Measurements from ENCODE around the gene C3orf52.

The C3orf52 gene

DNA sequence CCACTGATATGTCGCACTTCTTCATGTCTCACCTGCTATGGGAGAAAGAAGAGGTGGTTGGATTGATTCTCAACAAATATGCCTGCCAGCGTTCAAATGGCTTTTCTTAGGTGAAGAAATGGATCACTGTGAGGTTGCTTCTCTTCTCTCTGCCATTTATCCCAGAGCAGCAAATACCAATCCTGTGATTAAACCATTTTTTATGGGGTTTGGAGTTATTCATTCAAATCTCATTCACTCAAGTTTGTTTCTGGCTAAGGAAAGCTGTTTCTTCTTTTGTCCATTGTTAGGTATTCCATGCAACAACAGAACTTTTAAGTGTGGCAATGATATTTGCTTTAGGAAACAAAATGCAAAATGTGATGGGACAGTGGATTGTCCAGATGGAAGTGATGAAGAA, 12.2 kb upstream of the C3orf52 start:
- H3K4me3 ChIP-seq (ENCODE audit: low read length), result no peak overlapping the region
- TF ChIP-seq CTCF (conservative IDR thresholded peaks at IDR 0.05; ENCODE audit: low read depth, low read length), result no peak
- DNase-seq (ENCODE audit: low read depth), result no peak

DNA sequence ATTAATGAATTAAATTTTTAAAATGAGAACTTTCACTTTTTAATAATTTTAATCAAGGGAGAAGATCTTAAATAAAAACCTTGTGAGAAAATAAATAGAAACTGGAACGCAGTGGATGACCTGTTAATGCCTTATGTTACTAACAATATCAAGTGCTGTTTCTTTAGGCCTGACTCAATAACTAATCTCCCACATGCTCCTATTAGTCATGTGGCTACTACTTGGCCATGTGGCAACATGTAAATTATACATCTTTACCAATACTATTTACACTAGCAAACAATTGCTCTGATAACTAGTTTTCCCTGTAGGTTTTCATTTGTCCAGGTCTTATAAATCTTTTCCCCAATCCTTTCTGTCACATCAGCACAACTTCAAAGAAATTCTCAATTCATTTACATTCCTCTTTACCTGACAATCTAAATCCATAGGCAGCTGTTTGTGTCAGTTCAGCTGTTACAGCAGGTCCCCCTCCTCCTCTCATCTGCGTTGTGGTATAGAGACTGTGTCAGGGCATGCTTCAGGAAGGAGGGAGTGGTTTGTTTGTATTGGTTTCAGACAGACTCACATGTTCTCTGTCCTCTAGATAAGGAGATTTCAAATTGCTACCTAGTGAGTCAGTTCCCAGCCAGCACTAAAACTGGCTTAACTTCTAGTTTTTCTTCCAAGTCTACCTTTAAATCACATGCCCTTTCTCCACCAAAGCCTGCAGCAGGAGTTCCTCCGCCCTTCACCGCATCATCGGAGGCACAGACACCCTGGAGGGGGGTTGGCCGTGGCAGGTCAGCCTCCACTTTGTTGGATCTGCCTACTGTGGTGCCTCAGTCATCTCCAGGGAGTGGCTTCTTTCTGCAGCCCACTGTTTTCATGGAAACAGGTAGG, 11.3 kb upstream of the C3orf52 start:
- H3K4me3 ChIP-seq (ENCODE audit: low read length), result no peak overlapping the region
- DNase-seq (ENCODE audit: low read depth), result peak; percentile 99
- TF ChIP-seq CTCF (conservative IDR thresholded peaks at IDR 0.05; ENCODE audit: low read depth, low read length), result no peak

DNA sequence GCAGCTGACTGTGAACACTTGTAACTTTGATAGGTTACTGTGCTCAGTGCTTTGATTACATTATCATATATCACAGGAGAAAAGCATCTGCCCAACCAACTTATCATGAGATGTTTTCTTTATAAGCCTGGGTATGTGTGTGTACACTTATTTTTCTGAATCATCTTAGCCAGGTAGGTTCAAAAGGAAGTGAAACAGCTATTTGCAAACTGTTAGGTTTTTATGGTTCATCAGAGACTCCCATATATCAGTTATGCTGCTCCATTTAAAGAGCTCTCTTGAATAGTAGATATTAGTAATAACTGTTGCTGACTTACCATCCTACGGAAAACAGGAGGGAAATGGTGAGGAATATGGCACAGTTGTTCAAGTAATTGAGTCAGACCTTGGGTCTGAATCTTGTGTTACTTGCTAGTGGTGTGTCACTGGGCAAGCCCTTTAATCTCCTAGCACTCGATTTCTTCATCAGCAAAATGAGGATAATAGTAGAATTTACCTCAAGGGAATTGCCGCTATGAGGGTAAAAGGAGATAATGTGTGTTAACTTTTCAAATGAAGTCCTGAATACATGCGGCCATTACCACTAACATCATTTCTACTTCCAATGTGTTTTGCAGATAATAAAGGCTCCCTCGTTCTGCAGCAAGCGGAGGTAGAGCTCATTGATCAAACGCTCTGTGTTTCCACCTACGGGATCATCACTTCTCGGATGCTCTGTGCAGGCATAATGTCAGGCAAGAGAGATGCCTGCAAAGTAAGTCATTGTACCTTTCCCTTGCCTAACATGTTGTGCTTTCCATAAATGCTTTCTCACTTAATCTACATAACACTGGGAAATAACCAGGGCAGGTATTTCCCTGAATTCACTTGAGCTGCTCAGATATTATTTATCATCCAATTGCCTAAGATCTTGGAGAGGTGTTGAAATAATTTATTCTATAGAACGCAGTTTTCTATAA, 7.8 kb upstream of the C3orf52 start:
- no peak for TF ChIP-seq CTCF (conservative IDR thresholded peaks at IDR 0.05; ENCODE audit: low read depth, low read length)
- H3K4me3 ChIP-seq (ENCODE audit: low read length), result no peak overlapping the region
- no peak for DNase-seq (ENCODE audit: low read depth)

- no peak for TF ChIP-seq CTCF (conservative IDR thresholded peaks at IDR 0.05; ENCODE audit: low read depth, low read length)
- DNase-seq (ENCODE audit: low read depth), result no peak
- H3K4me3 ChIP-seq (ENCODE audit: low read length), result no peak overlapping the region
Measured at GRCh38 chr3:112083239-112083638, 3.0 kb upstream of the C3orf52 start.

DNA sequence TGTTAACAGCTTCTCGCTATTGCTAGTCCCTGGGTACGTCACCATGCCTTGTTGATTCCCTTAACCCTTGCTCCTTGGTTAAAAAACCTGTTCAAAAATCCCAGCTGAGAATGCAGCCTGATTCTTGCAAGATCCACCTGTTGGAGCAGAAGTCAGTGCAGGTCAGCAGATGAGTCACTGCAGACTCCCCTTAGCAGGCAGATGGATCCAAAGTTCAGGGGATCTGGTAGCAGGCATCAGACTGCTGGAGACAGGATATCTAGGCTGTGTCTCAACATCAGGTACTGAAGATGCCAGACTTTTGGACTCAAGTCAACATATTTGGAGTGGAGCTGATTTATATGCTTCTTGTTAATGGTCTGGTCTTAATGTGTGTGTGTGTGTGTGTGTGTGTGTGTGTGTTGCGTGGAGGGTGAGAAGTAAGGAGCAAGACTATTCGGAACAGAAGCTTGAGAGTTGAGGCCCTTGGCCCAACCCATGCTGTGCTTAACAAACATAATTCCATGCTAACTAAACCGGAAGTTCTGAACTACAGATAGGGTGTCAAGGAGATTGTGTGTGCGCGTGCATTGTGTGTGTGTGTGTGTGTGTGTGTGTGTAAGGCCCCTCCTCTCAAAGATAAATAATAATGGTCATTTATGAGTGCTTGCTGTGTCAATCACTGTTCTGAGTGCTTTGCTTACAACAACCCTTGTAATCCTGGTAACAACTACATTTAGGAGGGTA, 1.0 kb upstream of the C3orf52 start:
- TF ChIP-seq CTCF (conservative IDR thresholded peaks at IDR 0.05; ENCODE audit: low read depth, low read length), result no peak
- H3K4me3 ChIP-seq (ENCODE audit: low read length), result no peak overlapping the region
- DNase-seq (ENCODE audit: low read depth), result no peak

DNA sequence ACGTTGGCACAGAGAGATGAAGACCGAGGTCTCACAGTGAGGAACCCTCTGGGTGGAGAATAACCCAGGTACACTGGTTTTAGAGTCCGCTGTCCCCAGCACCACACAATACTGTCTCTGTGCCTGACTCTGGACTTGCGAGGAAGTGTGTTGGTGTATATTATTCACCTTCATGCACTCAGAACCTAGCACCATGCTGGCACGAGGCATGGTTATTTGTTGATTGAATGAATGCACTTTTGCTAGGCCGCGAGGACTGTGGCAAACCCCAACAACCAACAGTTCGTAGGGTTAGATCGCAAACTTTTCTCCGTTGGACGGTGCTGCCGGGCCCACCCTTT, 484 bp upstream of the C3orf52 start:
- TF ChIP-seq CTCF (conservative IDR thresholded peaks at IDR 0.05; ENCODE audit: low read depth, low read length), result no peak
- peak overlapping the region; percentile 63 for H3K4me3 ChIP-seq (ENCODE audit: low read length)
- no peak for DNase-seq (ENCODE audit: low read depth)
